HFF-Myc (cell line): ENCODE data around the gene HTATIP2.

Experiments
- DNase-seq: peaks from one replicate; pipeline ENCODE4 v3.0.0-alpha.2; 2011; ENCODE audit warnings: low read depth; ENCODE audit errors: extremely low read depth
- H3K4me3 ChIP-seq: replicated peaks from 2 replicates; pipeline ENCODE4 v1.5.1; 2011; ENCODE audit warnings: low read depth, mild to moderate bottlenecking, control low read depth, low read length
- TF ChIP-seq, protein P1 (sequence below): IDR thresholded peaks from 2 replicates; pipeline ENCODE4 v1.5.1; 2012; ENCODE audit warnings: mild to moderate bottlenecking, low read depth, low read length, control low read depth; ENCODE audit errors: missing control alignments

Gene HTATIP2

DNA sequence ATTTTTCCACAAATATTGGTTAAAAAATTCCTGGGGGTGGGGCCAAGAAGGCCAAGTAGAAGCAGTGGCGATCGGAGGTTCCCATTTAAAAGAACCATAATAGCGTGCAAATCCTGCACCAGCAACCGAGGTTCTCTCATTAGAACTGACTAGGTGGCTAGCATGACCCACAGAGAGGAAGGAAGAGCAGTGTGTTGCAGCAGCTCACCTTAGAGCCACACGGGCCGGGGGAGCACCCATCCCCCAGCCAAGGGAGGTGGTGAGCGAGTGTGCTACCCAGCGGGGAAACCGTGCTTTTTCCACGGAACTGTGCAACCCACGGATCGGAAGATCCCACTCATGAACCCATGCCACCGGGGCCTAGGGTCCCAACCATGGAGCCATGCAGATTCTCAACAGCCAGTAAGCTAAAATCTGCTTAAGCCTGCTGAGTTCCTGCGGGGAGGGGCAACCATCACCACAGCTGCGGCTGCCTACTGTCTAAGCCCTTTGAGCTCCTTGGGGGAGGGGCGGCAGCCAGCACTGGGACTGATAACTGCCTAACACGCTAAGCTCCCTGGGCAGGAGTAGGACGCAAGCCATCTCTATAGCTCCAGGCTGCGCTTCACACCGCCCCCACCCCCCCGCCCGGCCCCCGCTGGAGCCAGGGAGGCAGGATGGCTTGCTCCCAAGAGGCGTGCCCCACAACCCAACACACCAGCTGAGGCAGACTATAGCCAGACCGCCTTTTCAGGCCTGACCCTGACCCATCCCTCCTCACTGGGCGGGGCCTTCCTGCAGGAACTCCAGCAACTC is 21.0 kb upstream of the HTATIP2 start:
- TF ChIP-seq, protein P1, sequence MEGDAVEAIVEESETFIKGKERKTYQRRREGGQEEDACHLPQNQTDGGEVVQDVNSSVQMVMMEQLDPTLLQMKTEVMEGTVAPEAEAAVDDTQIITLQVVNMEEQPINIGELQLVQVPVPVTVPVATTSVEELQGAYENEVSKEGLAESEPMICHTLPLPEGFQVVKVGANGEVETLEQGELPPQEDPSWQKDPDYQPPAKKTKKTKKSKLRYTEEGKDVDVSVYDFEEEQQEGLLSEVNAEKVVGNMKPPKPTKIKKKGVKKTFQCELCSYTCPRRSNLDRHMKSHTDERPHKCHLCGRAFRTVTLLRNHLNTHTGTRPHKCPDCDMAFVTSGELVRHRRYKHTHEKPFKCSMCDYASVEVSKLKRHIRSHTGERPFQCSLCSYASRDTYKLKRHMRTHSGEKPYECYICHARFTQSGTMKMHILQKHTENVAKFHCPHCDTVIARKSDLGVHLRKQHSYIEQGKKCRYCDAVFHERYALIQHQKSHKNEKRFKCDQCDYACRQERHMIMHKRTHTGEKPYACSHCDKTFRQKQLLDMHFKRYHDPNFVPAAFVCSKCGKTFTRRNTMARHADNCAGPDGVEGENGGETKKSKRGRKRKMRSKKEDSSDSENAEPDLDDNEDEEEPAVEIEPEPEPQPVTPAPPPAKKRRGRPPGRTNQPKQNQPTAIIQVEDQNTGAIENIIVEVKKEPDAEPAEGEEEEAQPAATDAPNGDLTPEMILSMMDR = no peak
- no peak for DNase-seq
- H3K4me3 ChIP-seq = no peak overlapping the region

DNA sequence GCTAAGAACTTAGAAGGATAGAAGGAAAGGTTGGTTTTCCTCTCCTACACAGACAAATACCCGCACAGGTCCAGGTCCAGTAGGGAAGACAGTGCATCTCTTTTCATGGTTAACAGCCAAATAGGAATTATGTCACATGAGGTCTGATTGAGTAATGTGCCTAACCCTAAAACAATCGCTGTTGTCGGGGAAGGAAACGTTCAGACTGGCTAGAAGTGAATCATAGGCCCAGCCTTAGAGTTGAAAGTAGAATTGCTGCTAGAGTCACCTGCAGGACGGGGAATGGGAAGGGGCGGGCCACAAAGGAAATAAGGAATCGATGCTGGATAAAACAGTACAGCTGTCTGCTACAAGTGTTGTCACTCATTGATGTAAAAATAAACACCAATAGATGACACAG is 12.4 kb upstream of the HTATIP2 start:
- TF ChIP-seq, protein P1 = no peak
- H3K4me3 ChIP-seq = no peak overlapping the region
- DNase-seq = no peak

DNA sequence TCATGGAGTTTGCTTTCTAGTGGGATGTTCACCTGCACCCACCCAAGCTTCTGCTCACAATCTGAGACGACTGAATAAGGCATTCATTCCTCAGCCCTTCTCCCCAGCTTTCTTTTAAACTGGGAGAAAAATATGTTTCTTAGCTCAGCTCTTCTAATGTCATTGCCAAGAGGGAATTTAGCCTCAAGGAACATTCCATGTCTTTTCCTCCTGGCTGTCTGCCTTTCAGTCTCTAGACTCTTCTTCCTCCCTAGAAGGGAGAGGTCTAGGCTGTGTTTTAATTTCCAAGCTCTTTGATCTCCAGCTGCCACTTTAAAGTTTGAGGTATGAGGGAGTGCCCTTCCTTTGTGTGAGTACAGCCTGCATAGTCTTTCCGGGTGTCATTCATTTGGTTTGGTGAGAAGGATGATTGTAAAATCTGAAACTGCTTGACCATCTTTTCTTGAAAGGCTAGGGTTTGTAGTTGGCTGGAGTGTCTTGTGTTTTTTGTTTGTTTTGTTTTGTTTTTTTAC is 11.7 kb upstream of the HTATIP2 start:
- no peak for DNase-seq
- TF ChIP-seq, protein P1 = no peak
- H3K4me3 ChIP-seq = no peak overlapping the region

DNA sequence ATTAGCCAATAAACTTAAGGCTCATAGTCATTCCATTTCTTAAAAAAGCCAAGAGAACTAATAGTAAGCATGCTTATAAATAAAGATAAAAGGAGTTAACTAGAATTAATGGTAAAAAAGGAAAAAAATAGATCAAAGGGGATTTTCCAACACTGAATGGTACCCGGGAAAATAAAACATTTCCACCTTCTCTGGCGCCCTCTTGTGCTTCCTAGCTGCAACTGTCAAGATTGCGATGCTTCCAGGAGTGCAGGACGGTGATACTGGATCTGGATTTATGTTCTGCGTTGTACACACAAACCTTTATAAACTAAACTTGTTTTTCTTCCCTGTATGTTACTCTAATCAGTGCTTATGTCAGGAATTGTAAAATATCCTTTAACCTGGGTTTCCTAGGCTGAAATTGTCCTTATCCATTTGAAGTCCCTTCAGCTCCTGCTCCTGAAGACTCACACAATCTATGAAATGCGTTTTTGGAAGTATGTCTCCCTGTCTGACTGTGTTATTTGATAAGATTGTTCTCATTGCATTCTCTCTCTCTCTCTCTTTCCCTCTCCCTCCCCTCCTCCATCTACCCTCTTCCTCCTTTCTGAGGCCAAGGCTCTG is 9.6 kb upstream of the HTATIP2 start:
- DNase-seq = no peak
- H3K4me3 ChIP-seq = no peak overlapping the region
- TF ChIP-seq, protein P1 = peak; percentile 79

DNA sequence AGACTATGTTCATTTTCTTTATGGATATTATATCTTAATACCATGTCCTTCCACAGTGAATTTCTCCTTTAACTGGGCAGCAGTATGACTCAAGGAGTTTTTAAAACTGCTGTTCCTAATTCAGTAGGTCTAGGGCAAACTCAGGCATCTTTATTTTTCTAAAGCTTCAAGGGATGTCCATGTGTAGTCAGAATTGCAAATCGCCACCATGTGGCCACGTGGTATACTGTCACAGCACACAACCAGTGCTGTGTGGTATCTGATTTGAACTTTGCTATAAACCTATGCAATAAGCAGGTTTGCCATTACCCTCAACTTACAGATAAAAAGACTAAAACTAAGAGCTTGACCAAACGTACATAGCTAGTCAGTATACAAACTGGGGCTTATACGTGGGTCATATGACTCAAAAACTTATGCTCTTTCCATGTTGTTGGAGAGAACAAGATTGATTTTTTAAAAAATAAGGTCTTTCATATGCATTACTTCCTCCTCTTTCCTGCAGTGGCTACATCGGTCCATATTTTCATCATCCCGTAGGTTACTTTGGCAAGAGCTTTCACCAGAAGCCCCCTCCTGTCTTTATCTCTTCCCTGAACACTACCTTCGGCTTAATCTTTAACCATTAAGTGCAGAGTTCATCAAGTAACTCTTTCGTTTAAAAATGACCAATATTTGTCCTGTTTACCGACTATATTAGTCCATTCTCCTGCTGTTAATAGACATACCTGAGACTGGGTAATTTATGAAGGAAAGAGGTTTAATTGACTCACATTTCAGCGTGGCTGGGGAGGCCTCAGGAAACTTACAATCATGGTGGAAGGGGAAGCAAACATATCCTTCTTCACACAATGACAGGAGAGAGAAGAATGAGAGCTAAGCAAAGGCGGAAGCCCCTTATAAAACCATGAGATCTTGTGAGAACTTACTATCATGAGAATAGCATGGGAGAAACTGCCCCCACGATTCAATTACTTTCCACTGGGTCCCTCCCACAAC is 8.0 kb upstream of the HTATIP2 start:
- TF ChIP-seq, protein P1 = peak; percentile 63
- H3K4me3 ChIP-seq = no peak overlapping the region
- DNase-seq = no peak

DNA sequence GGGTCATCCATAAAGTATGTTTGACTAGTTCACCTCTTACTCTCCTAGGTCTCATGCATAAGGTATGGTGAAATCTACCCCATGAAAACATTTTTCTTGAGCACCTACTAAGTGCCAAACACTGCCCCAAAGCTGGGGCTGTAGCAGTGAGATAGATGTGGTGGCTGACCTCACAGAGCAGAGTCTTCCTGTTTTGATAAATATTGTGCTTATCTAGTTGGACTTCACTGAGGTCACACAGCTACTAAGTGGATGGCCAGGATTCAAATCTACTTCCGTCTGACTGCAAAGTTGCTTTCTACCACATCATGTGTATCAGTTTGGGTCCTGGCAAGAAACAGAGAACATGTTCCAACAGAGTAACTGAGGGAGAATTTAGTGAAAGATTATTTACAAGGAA is 6.4 kb upstream of the HTATIP2 start:
- no peak overlapping the region for H3K4me3 ChIP-seq
- DNase-seq = no peak
- TF ChIP-seq, protein P1 = no peak
